Measurements from ENCODE around the gene SASH1.

SASH1 gene

DNA sequence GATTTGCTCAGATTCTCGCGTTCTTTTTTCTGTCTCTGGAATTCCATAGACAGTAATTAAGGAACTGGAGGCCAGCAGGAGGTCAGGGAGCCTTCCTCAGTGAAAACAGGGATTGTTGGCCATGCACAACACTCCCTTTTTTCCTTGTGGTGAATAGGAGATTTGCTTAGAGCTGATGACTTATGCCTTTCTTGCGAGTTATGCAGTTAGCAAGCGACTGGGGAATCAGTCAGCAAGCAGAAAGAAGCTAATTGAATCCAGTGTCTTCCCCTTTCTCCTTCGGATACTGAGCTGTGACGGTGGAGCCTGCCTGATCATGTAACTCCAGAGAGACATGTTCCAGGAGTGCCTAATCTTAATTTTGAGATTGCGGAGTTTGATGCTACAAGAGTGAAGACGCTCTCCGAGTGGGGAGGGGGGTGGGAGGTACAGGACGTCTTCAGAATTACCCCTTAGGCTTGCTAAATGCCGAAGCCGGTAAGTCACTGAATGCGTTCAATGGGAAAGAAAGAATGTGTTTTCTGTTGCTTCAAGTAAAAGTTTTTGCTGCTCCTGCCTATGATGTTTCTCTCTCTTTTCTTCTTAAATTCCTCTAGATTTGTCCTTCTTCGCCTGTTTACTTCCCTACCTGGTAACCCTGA lies 165.9 kb downstream of the SASH1 start:
- WGBS, 2 donors (ENCODE audit: extremely low coverage in 2 of 2, insufficient read length in 2 of 2, insufficient replicate concordance in 1 of 2) = no CpG with 5 or more reads among the region's 14 CpGs

DNA sequence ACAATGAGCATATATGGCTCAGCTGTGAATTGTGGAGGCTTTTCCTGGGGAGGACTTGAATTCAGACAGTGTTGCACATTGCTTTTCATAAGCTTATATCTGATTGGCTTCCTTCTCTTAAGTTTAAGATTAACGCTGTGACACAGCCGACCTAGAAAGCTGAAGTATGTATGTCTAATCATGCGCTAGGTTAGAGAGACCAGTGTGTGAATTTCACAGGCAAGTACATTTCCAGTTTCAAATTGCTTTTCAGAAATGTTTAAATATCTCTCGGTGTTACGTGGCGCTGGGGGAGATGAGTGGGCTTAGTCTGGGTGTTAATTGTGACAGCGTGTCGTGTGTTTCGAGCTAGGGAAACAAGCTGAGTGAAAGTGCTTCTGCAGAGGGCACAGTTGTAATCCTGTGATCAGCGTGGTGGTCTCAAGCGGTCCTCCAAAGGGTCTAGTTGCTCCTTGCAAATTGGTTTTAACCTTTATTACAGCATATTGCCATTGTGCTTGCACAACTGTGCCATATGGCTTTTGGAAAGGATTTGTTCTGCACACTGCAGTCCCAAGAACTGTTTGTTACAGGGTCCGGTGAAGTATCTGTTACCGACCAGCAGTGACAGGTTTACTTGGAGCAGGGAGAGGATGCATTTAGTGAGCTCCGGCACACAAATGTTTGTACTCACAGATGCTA lies 166.6 kb downstream of the SASH1 start:
- Histone ChIP-seq H3K14ac (ENCODE audit: low read length) (no peak overlapping the region), H3K4ac (ENCODE audit: low read length) (no peak overlapping the region), H3K23ac (ENCODE audit: low read depth, low read length, poor library complexity) (no peak overlapping the region), H2BK120ac (ENCODE audit: low read depth, low read length) (no peak overlapping the region), H2BK15ac (ENCODE audit: low read length) (no peak overlapping the region), H3K9ac (ENCODE audit: low read depth, low read length, poor library complexity) (no peak overlapping the region), H3K4me3 (ENCODE audit: low read length in 2 of 2) (peak overlapping the region in 1 of 2 donors; percentile 35), H2BK12ac (ENCODE audit: low read length) (no peak overlapping the region), H3K4me1 (ENCODE audit: control insufficient read depth in 2 of 2, insufficient read depth in 1 of 2, low read depth in 1 of 2, low read length in 2 of 2) (peaks cover 23 to 24% of the 10 kb centered on the region in 2 donors), H3K36me3 (replicated peaks in 1 of 2; ENCODE audit: control insufficient read depth in 2 of 2, insufficient read depth in 2 of 2, low read length in 2 of 2) (no peaks in the 10 kb centered on the region), H3K27ac (replicated peaks; ENCODE audit: low read length) (peak overlapping the region; percentile 82), H3K79me1 (ENCODE audit: low read depth, low read length) (no peaks in the 10 kb centered on the region), H3K4me2 (ENCODE audit: insufficient read depth, low read length, poor library complexity, severe bottlenecking) (peak overlapping the region; percentile 45), H2BK5ac (ENCODE audit: low read length) (no peak overlapping the region), H4K8ac (ENCODE audit: low read depth, low read length) (no peak overlapping the region), H3K27me3 (ENCODE audit: control insufficient read depth in 3 of 3, insufficient read depth in 3 of 3, low read depth in 1 of 3, low read length in 3 of 3) (no peaks in the 10 kb centered on the region), H3K18ac (ENCODE audit: low read length) (peak overlapping the region; percentile 1), H4K91ac (ENCODE audit: low read depth, low read length, poor library complexity) (no peak overlapping the region), H3K9me3 (replicated peaks in 1 of 2; ENCODE audit: control insufficient read depth in 2 of 2, insufficient read depth in 1 of 2, low read depth in 1 of 2, low read length in 2 of 2) (peaks cover 0 to 2% of the 10 kb centered on the region in 2 donors), H2AFZ (ENCODE audit: low read length) (peak overlapping the region; percentile 67), H2AK5ac (ENCODE audit: low read depth, low read length) (no peak overlapping the region)
- DNase-seq (ENCODE audit: low spot score) = no peak
- WGBS, 2 donors (ENCODE audit: extremely low coverage in 2 of 2, insufficient read length in 2 of 2, insufficient replicate concordance in 1 of 2) = no CpG with 5 or more reads among the region's 14 CpGs

More for the DNA sequence above, 165.9 kb downstream of the SASH1 start:
- Histone ChIP-seq H3K4me2 (ENCODE audit: insufficient read depth, low read length, poor library complexity, severe bottlenecking) (peak overlapping the region; percentile 45), H3K4me3 (ENCODE audit: low read length in 2 of 2) (peak overlapping the region; percentile 12 to 35), H3K27me3 (ENCODE audit: control insufficient read depth in 3 of 3, insufficient read depth in 3 of 3, low read depth in 1 of 3, low read length in 3 of 3) (no peaks in the 10 kb centered on the region), H2BK15ac (ENCODE audit: low read length) (no peak overlapping the region), H3K23ac (ENCODE audit: low read depth, low read length, poor library complexity) (no peak overlapping the region), H2AFZ (ENCODE audit: low read length) (peak overlapping the region; percentile 67), H4K91ac (ENCODE audit: low read depth, low read length, poor library complexity) (no peak overlapping the region), H3K9me3 (replicated peaks in 1 of 2; ENCODE audit: control insufficient read depth in 2 of 2, insufficient read depth in 1 of 2, low read depth in 1 of 2, low read length in 2 of 2) (peaks cover 0 to 2% of the 10 kb centered on the region in 2 donors), H2BK120ac (ENCODE audit: low read depth, low read length) (no peak overlapping the region), H3K14ac (ENCODE audit: low read length) (no peak overlapping the region), H3K4ac (ENCODE audit: low read length) (no peak overlapping the region), H3K79me1 (ENCODE audit: low read depth, low read length) (no peaks in the 10 kb centered on the region), H3K36me3 (replicated peaks in 1 of 2; ENCODE audit: control insufficient read depth in 2 of 2, insufficient read depth in 2 of 2, low read length in 2 of 2) (no peaks in the 10 kb centered on the region), H3K27ac (replicated peaks; ENCODE audit: low read length) (peak overlapping the region; percentile 82), H3K18ac (ENCODE audit: low read length) (no peak overlapping the region), H3K9ac (ENCODE audit: low read depth, low read length, poor library complexity) (no peak overlapping the region), H3K4me1 (ENCODE audit: control insufficient read depth in 2 of 2, insufficient read depth in 1 of 2, low read depth in 1 of 2, low read length in 2 of 2) (peaks cover 20 to 24% of the 10 kb centered on the region in 2 donors), H2BK12ac (ENCODE audit: low read length) (no peak overlapping the region), H2BK5ac (ENCODE audit: low read length) (no peak overlapping the region), H4K8ac (ENCODE audit: low read depth, low read length) (no peak overlapping the region), H2AK5ac (ENCODE audit: low read depth, low read length) (no peak overlapping the region)
- peak; percentile 74 for DNase-seq (ENCODE audit: low spot score)

DNA sequence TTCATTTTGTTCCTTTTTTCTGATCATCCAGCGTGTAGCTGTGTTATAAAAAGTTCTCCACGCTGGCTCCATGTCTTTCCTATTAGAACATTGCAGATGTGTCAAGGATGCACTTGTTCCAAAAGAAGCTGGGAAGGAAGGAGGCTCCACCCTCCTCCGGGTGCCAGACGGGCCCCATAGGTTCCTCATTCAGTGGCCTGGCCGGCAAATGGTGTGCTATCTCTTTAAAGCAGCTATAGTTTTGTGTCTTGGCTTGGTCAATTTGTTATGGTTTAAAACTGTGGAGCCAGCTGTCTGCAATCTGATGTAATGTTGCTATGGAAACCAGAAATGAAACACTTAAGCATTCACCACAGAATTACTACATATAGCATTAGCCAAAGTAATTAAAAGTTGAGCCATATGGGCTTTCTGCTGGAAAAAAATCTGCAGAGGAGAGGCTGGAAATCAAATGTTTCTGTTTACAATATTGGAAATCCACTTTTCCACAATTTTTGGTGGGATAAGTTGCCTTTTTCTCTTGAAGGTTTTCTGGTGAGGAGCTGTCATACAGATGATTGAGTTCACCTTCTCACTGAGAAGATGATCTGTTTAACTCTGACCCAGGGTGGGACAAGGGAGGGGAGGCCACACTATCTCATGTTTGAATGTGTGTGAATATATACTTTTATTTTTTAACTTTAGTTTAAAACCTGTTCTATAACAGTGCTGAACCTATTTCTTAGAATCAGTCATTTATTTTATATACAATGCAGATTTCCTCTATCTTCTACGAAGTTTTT lies 167.4 kb downstream of the SASH1 start:
- Histone ChIP-seq H3K18ac (ENCODE audit: low read length) (no peak overlapping the region), H3K23ac (ENCODE audit: low read depth, low read length, poor library complexity) (no peak overlapping the region), H3K36me3 (replicated peaks in 1 of 2; ENCODE audit: control insufficient read depth in 2 of 2, insufficient read depth in 2 of 2, low read length in 2 of 2) (peaks cover 0 to 5% of the 10 kb centered on the region in 2 donors), H3K4ac (ENCODE audit: low read length) (no peak overlapping the region), H3K9ac (ENCODE audit: low read depth, low read length, poor library complexity) (no peak overlapping the region), H3K4me3 (ENCODE audit: low read length in 2 of 2) (peak overlapping the region in 1 of 2 donors; percentile 35), H3K79me1 (ENCODE audit: low read depth, low read length) (no peaks in the 10 kb centered on the region), H2AK5ac (ENCODE audit: low read depth, low read length) (no peak overlapping the region), H3K14ac (ENCODE audit: low read length) (no peak overlapping the region), H4K91ac (ENCODE audit: low read depth, low read length, poor library complexity) (no peak overlapping the region), H2BK5ac (ENCODE audit: low read length) (no peak overlapping the region), H3K27me3 (ENCODE audit: control insufficient read depth in 3 of 3, insufficient read depth in 3 of 3, low read depth in 1 of 3, low read length in 3 of 3) (no peaks in the 10 kb centered on the region), H3K4me1 (ENCODE audit: control insufficient read depth in 2 of 2, insufficient read depth in 1 of 2, low read depth in 1 of 2, low read length in 2 of 2) (peaks cover 23 to 24% of the 10 kb centered on the region in 2 donors), H2BK15ac (ENCODE audit: low read length) (no peak overlapping the region), H2BK120ac (ENCODE audit: low read depth, low read length) (no peak overlapping the region), H2AFZ (ENCODE audit: low read length) (peak overlapping the region; percentile 1), H4K8ac (ENCODE audit: low read depth, low read length) (no peak overlapping the region), H3K4me2 (ENCODE audit: insufficient read depth, low read length, poor library complexity, severe bottlenecking) (no peak overlapping the region), H3K27ac (replicated peaks; ENCODE audit: low read length) (peak overlapping the region; percentile 82), H3K9me3 (replicated peaks in 1 of 2; ENCODE audit: control insufficient read depth in 2 of 2, insufficient read depth in 1 of 2, low read depth in 1 of 2, low read length in 2 of 2) (peaks cover 0 to 2% of the 10 kb centered on the region in 2 donors), H2BK12ac (ENCODE audit: low read length) (no peak overlapping the region)
- no peak for DNase-seq (ENCODE audit: low spot score)
- no CpG with 5 or more reads among the region's 6 CpGs for WGBS, 2 donors (ENCODE audit: extremely low coverage in 2 of 2, insufficient read length in 2 of 2, insufficient replicate concordance in 1 of 2)
